DOHH2 (cell line): ENCODE measurements around the gene ABI2.

Source experiments
- H3F3A ChIP-seq: fragments of 200-600 bp; sonication (generic), shearing (Covaris generic); 2 replicates; pipeline ENCODE4 v1.6.0; 2016; ENCODE audit warnings: antibody characterized with exemption, mild to moderate bottlenecking; ENCODE audit not compliant: control insufficient read depth, insufficient read depth
- H3K27ac ChIP-seq: fragments of 200-600 bp; sonication (generic); 2 replicates; pipeline ENCODE4 v1.5.1; 2014; ENCODE audit warnings: low read depth, mild to moderate bottlenecking, low read length, moderate library complexity
- H3K27me3 ChIP-seq: fragments of 200-600 bp; sonication (generic); 2 replicates; pipeline ENCODE4 v1.6.1; 2014; ENCODE audit warnings: mild to moderate bottlenecking, low read length, mixed read lengths; ENCODE audit not compliant: control insufficient read depth
- H3K36me3 ChIP-seq: fragments of 200-600 bp; sonication (generic); 2 replicates; pipeline ENCODE4 v1.6.1; 2014; ENCODE audit warnings: mild to moderate bottlenecking, low read length, moderate library complexity, mixed read lengths; ENCODE audit not compliant: control insufficient read depth
- H3K4me1 ChIP-seq: fragments of 200-600 bp; sonication (generic); 2 replicates; pipeline ENCODE4 v1.6.1; 2014; ENCODE audit warnings: mild to moderate bottlenecking, low read length, mixed read lengths; ENCODE audit not compliant: control insufficient read depth
- H3K4me2 ChIP-seq: fragments of 200-600 bp; sonication (generic); 2 replicates; pipeline ENCODE4 v1.6.0; 2014; ENCODE audit warnings: mild to moderate bottlenecking, low read length, moderate library complexity
- H3K4me3 ChIP-seq: fragments of 200-600 bp; sonication (generic); 2 replicates; pipeline ENCODE4 v1.5.1; 2014; ENCODE audit warnings: mild to moderate bottlenecking, low read length, mixed read lengths
- H3K79me2 ChIP-seq: fragments of 200-600 bp; sonication (generic); 2 replicates; pipeline ENCODE4 v1.6.1; 2014; ENCODE audit warnings: mild to moderate bottlenecking, low read length, mixed read lengths; ENCODE audit not compliant: control insufficient read depth
- H3K9me2 ChIP-seq: fragments of 200-600 bp; sonication (generic); replicated peaks from 2 replicates; pipeline ENCODE4 v1.6.1; 2014; ENCODE audit warnings: mild to moderate bottlenecking, low read length, mixed read lengths; ENCODE audit not compliant: control insufficient read depth
- H3K9me3 ChIP-seq: fragments of 200-600 bp; sonication (generic); 2 replicates; pipeline ENCODE4 v1.6.1; 2014; ENCODE audit warnings: antibody characterized with exemption, low read length, mixed read lengths; ENCODE audit not compliant: control insufficient read depth, insufficient read depth
- H4K20me1 ChIP-seq: fragments of 200-600 bp; sonication (generic); 2 replicates; pipeline ENCODE4 v1.6.0; 2014; ENCODE audit warnings: low read depth, mild to moderate bottlenecking, antibody characterized with exemption, low read length, moderate library complexity; ENCODE audit not compliant: control insufficient read depth, insufficient read depth
- EZH2phosphoT487 ChIP-seq: fragments of 200-600 bp; sonication (generic); IDR thresholded peaks from 2 replicates; pipeline ENCODE4 v1.6.1; 2017; ENCODE audit warnings: borderline replicate concordance, mild to moderate bottlenecking, antibody characterized with exemption, low read length, moderate library complexity, mixed read lengths
- TF ChIP-seq, protein P1 (sequence below): fragments of 200-600 bp; sonication (generic); IDR thresholded peaks from one replicate; pipeline ENCODE4 v1.5.1; 2014; ENCODE audit warnings: antibody characterized with exemption, mild to moderate bottlenecking, low read depth, low read length; ENCODE audit not compliant: poor library complexity, severe bottlenecking

Gene ABI2

DNA sequence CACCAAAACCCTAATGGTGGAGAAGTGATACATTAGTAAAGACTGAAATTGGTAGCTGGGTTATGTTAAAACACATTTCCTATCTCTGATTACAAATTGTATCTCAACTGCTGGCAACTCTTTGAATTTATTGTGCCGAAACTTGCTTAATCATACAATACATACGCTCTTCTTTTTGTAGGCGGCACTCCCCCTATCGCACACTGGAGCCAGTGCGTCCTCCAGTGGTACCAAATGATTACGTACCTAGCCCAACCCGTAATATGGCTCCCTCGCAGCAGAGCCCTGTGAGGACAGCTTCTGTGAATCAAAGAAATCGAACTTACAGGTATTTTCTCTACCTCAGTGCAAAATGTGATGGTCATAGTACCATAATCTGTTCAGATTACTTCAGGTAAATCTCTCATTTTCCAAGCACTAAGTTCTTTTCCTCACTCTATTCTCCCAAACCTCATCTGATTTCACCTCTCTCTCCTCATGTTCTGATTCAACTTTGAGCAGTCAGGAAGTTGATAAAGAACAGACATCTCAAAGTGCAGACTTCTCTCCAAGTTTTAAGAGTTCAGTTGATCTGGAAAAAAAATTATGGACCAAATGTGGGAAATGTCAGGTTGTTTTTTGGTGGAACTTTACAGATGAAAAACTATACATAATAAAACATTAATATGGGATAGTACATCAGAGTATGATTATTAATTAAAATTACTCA is 66.5 kb downstream of the ABI2 start:
- H3F3A ChIP-seq, result peaks cover 6% of the 10 kb centered on the region; the same call in 1 of the 2 replicates
- no peaks in the 10 kb centered on the region for H3K79me2 ChIP-seq
- no peaks in the 10 kb centered on the region for H3K27me3 ChIP-seq
- H3K4me3 ChIP-seq, result no peak overlapping the region
- no peak for TF ChIP-seq EZH2phosphoT487
- TF ChIP-seq, protein P1, sequence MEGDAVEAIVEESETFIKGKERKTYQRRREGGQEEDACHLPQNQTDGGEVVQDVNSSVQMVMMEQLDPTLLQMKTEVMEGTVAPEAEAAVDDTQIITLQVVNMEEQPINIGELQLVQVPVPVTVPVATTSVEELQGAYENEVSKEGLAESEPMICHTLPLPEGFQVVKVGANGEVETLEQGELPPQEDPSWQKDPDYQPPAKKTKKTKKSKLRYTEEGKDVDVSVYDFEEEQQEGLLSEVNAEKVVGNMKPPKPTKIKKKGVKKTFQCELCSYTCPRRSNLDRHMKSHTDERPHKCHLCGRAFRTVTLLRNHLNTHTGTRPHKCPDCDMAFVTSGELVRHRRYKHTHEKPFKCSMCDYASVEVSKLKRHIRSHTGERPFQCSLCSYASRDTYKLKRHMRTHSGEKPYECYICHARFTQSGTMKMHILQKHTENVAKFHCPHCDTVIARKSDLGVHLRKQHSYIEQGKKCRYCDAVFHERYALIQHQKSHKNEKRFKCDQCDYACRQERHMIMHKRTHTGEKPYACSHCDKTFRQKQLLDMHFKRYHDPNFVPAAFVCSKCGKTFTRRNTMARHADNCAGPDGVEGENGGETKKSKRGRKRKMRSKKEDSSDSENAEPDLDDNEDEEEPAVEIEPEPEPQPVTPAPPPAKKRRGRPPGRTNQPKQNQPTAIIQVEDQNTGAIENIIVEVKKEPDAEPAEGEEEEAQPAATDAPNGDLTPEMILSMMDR, result peak; percentile 22
- H3K4me2 ChIP-seq, result no peak overlapping the region
- H3K9me2 ChIP-seq, result no peaks in the 10 kb centered on the region
- no peak overlapping the region for H3K27ac ChIP-seq
- H4K20me1 ChIP-seq, result no peaks in the 10 kb centered on the region
- no peaks in the 10 kb centered on the region for H3K4me1 ChIP-seq
- H3K9me3 ChIP-seq, result no peaks in the 10 kb centered on the region
- peaks cover 20% of the 10 kb centered on the region for H3K36me3 ChIP-seq

DNA sequence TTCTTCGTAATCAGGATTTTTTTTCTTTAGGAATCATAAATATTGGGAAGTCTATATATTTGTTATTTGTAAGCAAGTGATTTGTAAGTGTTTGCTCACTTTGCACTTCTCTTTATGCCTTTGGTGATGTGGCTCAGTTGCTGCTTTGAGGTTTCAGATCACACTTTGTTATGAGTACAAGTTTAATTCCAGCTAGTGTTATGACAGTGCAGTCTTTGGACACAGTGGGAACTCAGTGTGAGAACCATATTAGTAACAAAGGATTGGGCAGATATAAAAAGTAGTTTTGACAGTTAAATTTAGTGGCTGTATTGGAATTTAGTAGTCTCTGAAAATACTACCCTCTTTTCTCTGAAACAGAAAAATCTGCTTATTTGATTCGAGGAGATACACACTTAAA is 67.7 kb downstream of the ABI2 start:
- Histone ChIP-seq H3K4me3 (no peak overlapping the region), H3K4me2 (no peak overlapping the region), H3K36me3 (peaks cover 20% of the 10 kb centered on the region), H3K27ac (no peak overlapping the region), H3K27me3 (no peaks in the 10 kb centered on the region), H3K9me2 (no peaks in the 10 kb centered on the region), H3K4me1 (no peaks in the 10 kb centered on the region), H3F3A (peaks cover 6% of the 10 kb centered on the region; the same call in 1 of the 2 replicates), H4K20me1 (no peaks in the 10 kb centered on the region), H3K79me2 (no peaks in the 10 kb centered on the region), H3K9me3 (no peaks in the 10 kb centered on the region)
- TF ChIP-seq, protein P1, result no peak
- TF ChIP-seq EZH2phosphoT487, result no peak

DNA sequence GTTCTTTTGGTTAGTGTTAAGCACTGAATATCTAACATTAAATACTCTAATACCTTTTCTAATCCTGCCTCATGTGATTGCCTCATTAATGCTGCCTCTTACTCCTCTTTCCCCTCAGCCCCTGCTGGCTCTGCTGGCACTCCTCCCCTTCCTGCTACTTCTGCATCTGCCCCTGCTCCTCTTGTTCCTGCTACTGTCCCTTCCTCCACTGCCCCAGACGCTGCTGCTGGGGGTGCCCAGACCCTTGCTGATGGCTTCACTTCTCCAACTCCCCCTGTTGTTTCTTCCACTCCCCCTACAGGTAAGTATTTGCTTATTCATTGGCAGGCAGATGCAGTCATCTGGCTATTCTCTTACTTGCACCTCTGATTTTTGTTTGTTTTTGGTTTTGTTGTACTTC is 68.5 kb downstream of the ABI2 start:
- no peaks in the 10 kb centered on the region for H3K9me3 ChIP-seq
- no peak overlapping the region for H3K4me2 ChIP-seq
- no peaks in the 10 kb centered on the region for H3K9me2 ChIP-seq
- H3K4me3 ChIP-seq, result no peak overlapping the region
- peaks cover 6% of the 10 kb centered on the region; the same call in 1 of the 2 replicates for H3F3A ChIP-seq
- no peaks in the 10 kb centered on the region for H3K27me3 ChIP-seq
- H3K4me1 ChIP-seq, result no peaks in the 10 kb centered on the region
- no peak overlapping the region for H3K27ac ChIP-seq
- H3K36me3 ChIP-seq, result peaks cover 20% of the 10 kb centered on the region
- H3K79me2 ChIP-seq, result no peaks in the 10 kb centered on the region
- TF ChIP-seq EZH2phosphoT487, result no peak
- TF ChIP-seq, protein P1, result peak; percentile 39
- no peaks in the 10 kb centered on the region for H4K20me1 ChIP-seq
